Activated naive CD4-positive, alpha-beta T cell treated with anti-CD3 and anti-CD28 coated beads for 36 hours (primary cell): Measurements from ENCODE around the gene SLITRK1. TPM values are rescaled to one million over a fixed set of nuclear protein-coding genes. Genes with fewer than 3 reads are reported as not detected.

Source experiments
- CTCF ChIA-PET: fragments of 350-600 bp; sonication (Branson Sonifier 250); formaldehyde crosslinking; loops from one replicate; lab custom pipeline; 2021; ENCODE audit warnings: antibody characterized with exemption; lab: Charles Lee
- DNase-seq: peaks from one replicate; pipeline ENCODE4 v3.0.0-alpha.2; 2020
- H3K27ac Mint-ChIP-seq: one replicate; pipeline ENCODE4 v1.8.0; 2021; ENCODE audit warnings: mild to moderate bottlenecking, mixed read lengths
- H3K27me3 Mint-ChIP-seq: one replicate; pipeline ENCODE4 v1.8.0; 2021; ENCODE audit warnings: low read depth, mixed read lengths
- H3K36me3 Mint-ChIP-seq: one replicate; pipeline ENCODE4 v1.8.0; 2021; ENCODE audit warnings: low read depth, mixed read lengths
- H3K4me1 Mint-ChIP-seq: one replicate; pipeline ENCODE4 v1.8.0; 2021; ENCODE audit warnings: low read depth, mixed read lengths
- H3K4me3 Mint-ChIP-seq: one replicate; pipeline ENCODE4 v1.8.0; 2021; ENCODE audit warnings: mild to moderate bottlenecking, moderate library complexity, mixed read lengths
- H3K9me3 Mint-ChIP-seq: one replicate; pipeline ENCODE4 v1.8.0; 2021; ENCODE audit warnings: mixed read lengths
- intact Hi-C: fragments of 100-400 bp; cut with micrococcal nuclease; formaldehyde crosslinking; loops from one replicate; pipeline ENCODE4 v1.15.1; 2023
- total RNA-seq, 2 experiments: library from RNA; stranded (reverse); gene quantifications; one replicate each; pipeline ENCODE4 v1.2.3, GENCODE V29; 2021

Gene SLITRK1
- not detected for total RNA-seq

- no peaks in the 10 kb centered on the region for H3K36me3 Mint-ChIP-seq
- peaks cover 10% of the 10 kb centered on the region for H3K4me1 Mint-ChIP-seq
- no peak within 1 kb of the TSS for H3K27ac Mint-ChIP-seq
- peak; percentile 29 for DNase-seq
- H3K4me3 Mint-ChIP-seq: no peak within 1 kb of the TSS
- H3K9me3 Mint-ChIP-seq: no peaks in the 10 kb centered on the region
- CTCF ChIA-PET: no interaction called here
- peaks cover 62% of the 10 kb centered on the region for H3K27me3 Mint-ChIP-seq
- intact Hi-C loops: no loop called here
These were observed at the start of gene SLITRK1 for GRCh38 chr13:83881917-83882605. TSS of gene SLITRK1 (minus strand) at chr13:83882474. CDS start at chr13:83881507, 967 bp downstream.

GRCh38 chr13:83929157-83929556 is 46.9 kb upstream of the SLITRK1 start:
- no peak overlapping the region for H3K4me3 Mint-ChIP-seq
- no peaks in the 10 kb centered on the region for H3K36me3 Mint-ChIP-seq
- no peaks in the 10 kb centered on the region for H3K4me1 Mint-ChIP-seq
- H3K27me3 Mint-ChIP-seq: no peaks in the 10 kb centered on the region
- H3K9me3 Mint-ChIP-seq: no peaks in the 10 kb centered on the region
- CTCF ChIA-PET: no interaction called here
- DNase-seq: no peak
- intact Hi-C loops: no loop called here
- no peak overlapping the region for H3K27ac Mint-ChIP-seq

GRCh38 chr13:83919775-83920174 is 37.5 kb upstream of the SLITRK1 start:
- intact Hi-C loops: no loop called here
- H3K9me3 Mint-ChIP-seq: no peaks in the 10 kb centered on the region
- H3K4me1 Mint-ChIP-seq: no peaks in the 10 kb centered on the region
- no peaks in the 10 kb centered on the region for H3K36me3 Mint-ChIP-seq
- no peaks in the 10 kb centered on the region for H3K27me3 Mint-ChIP-seq
- H3K4me3 Mint-ChIP-seq: no peak overlapping the region
- CTCF ChIA-PET: no interaction called here
- DNase-seq: no peak
- no peak overlapping the region for H3K27ac Mint-ChIP-seq

- no peak overlapping the region for H3K4me3 Mint-ChIP-seq
- H3K27me3 Mint-ChIP-seq: no peaks in the 10 kb centered on the region
- CTCF ChIA-PET: no interaction called here
- no peak overlapping the region for H3K27ac Mint-ChIP-seq
- intact Hi-C loops: no loop called here
- no peaks in the 10 kb centered on the region for H3K36me3 Mint-ChIP-seq
- no peaks in the 10 kb centered on the region for H3K9me3 Mint-ChIP-seq
- DNase-seq: no peak
- H3K4me1 Mint-ChIP-seq: no peaks in the 10 kb centered on the region
These were observed 32.1 kb upstream of the SLITRK1 start for GRCh38 chr13:83914368-83914767.

GRCh38 chr13:83907196-83907989 is 25.1 kb upstream of the SLITRK1 start:
- H3K9me3 Mint-ChIP-seq: peaks cover 4% of the 10 kb centered on the region
- intact Hi-C loops: no loop called here
- DNase-seq: no peak
- CTCF ChIA-PET: no interaction called here
- H3K4me1 Mint-ChIP-seq: no peaks in the 10 kb centered on the region
- no peaks in the 10 kb centered on the region for H3K27me3 Mint-ChIP-seq
- H3K36me3 Mint-ChIP-seq: no peaks in the 10 kb centered on the region
- H3K27ac Mint-ChIP-seq: no peak overlapping the region
- no peak overlapping the region for H3K4me3 Mint-ChIP-seq

GRCh38 chr13:83906240-83906820 is 24.1 kb upstream of the SLITRK1 start:
- Mint-ChIP-seq H3K4me3 (no peak overlapping the region), H3K27me3 (no peaks in the 10 kb centered on the region), H3K36me3 (no peaks in the 10 kb centered on the region), H3K4me1 (no peaks in the 10 kb centered on the region), H3K27ac (no peak overlapping the region), H3K9me3 (peaks cover 4% of the 10 kb centered on the region)
- intact Hi-C loops: no loop called here
- DNase-seq: no peak
- CTCF ChIA-PET: no interaction called here

GRCh38 chr13:83905641-83906040 is 23.4 kb upstream of the SLITRK1 start:
- Mint-ChIP-seq H3K9me3 (peaks cover 4% of the 10 kb centered on the region), H3K36me3 (no peaks in the 10 kb centered on the region), H3K4me1 (no peaks in the 10 kb centered on the region), H3K27me3 (no peaks in the 10 kb centered on the region), H3K27ac (no peak overlapping the region), H3K4me3 (no peak overlapping the region)
- CTCF ChIA-PET: no interaction called here
- peak; percentile 7 for DNase-seq
- intact Hi-C loops: no loop called here

GRCh38 chr13:83895994-83896580 is 13.8 kb upstream of the SLITRK1 start:
- Mint-ChIP-seq H3K9me3 (peaks cover 2% of the 10 kb centered on the region), H3K27ac (no peak overlapping the region), H3K4me3 (no peak overlapping the region), H3K27me3 (no peaks in the 10 kb centered on the region), H3K4me1 (no peaks in the 10 kb centered on the region), H3K36me3 (no peaks in the 10 kb centered on the region)
- CTCF ChIA-PET: no interaction called here
- DNase-seq: no peak
- intact Hi-C loops: no loop called here

- H3K27me3 Mint-ChIP-seq: no peaks in the 10 kb centered on the region
- intact Hi-C loops: no loop called here
- H3K9me3 Mint-ChIP-seq: peaks cover 2% of the 10 kb centered on the region
- DNase-seq: no peak
- H3K36me3 Mint-ChIP-seq: no peaks in the 10 kb centered on the region
- H3K27ac Mint-ChIP-seq: no peak overlapping the region
- no peaks in the 10 kb centered on the region for H3K4me1 Mint-ChIP-seq
- no peak overlapping the region for H3K4me3 Mint-ChIP-seq
- CTCF ChIA-PET: no interaction called here
These were observed 8.1 kb upstream of the SLITRK1 start for GRCh38 chr13:83890358-83890757.

- Mint-ChIP-seq H3K27me3 (peaks cover 53% of the 10 kb centered on the region), H3K4me3 (no peak overlapping the region), H3K4me1 (peaks cover 9% of the 10 kb centered on the region), H3K36me3 (no peaks in the 10 kb centered on the region), H3K9me3 (no peaks in the 10 kb centered on the region), H3K27ac (no peak overlapping the region)
- intact Hi-C loops: no loop called here
- no peak for DNase-seq
- CTCF ChIA-PET: no interaction called here
These were observed 1.9 kb upstream of the SLITRK1 start for GRCh38 chr13:83884141-83884540.

- Mint-ChIP-seq H3K4me3 (no peak overlapping the region), H3K36me3 (no peaks in the 10 kb centered on the region), H3K4me1 (peaks cover 10% of the 10 kb centered on the region), H3K9me3 (no peaks in the 10 kb centered on the region), H3K27me3 (peaks cover 60% of the 10 kb centered on the region), H3K27ac (no peak overlapping the region)
- intact Hi-C loops: no loop called here
- no peak for DNase-seq
- CTCF ChIA-PET: no interaction called here
These were observed 818 bp upstream of the SLITRK1 start for GRCh38 chr13:83883061-83883523.

- Mint-ChIP-seq H3K4me1 (peaks cover 10% of the 10 kb centered on the region), H3K36me3 (no peaks in the 10 kb centered on the region), H3K27ac (no peak overlapping the region), H3K27me3 (peaks cover 62% of the 10 kb centered on the region), H3K9me3 (no peaks in the 10 kb centered on the region), H3K4me3 (no peak overlapping the region)
- CTCF ChIA-PET: no interaction called here
- intact Hi-C loops: no loop called here
- DNase-seq: no peak
These were observed 309 bp upstream of the SLITRK1 start for GRCh38 chr13:83882606-83882959.
